Right ventricle myocardium superior (tissue), 1 donor: Measurements from ENCODE around the gene ZNF662. TPM values are rescaled to one million over a fixed set of nuclear protein-coding genes. Genes with fewer than 3 reads are reported as not detected.
A peak's percentile ranks its signal among the peaks of the same experiment; 100 is the strongest.
"Not testable (repeated sequence)": the region's sequence is repeated elsewhere in the genome, so short reads cannot be mapped to it uniquely, and the experiment has no call there.

Experiments
- ATAC-seq: fragments of 200-7000 bp; cut with Tn5 transposase; one replicate; pipeline ENCODE4 v1.9.1; 2020; ENCODE audit warnings: mild to moderate bottlenecking; ENCODE audit not compliant: poor library complexity
- DNase-seq: peaks from one replicate; pipeline ENCODE4 v3.0.0-alpha.2; 2020
- intact Hi-C: fragments of 100-400 bp; cut with DNase I; formaldehyde crosslinking; loops from one replicate; pipeline ENCODE4 v1.11.2; 2022
- total RNA-seq: library from RNA; stranded (reverse); fragmentation: NEBNext Ultra II Directional; extraction: Animal tissue kit (Norgen Biotek cat#: 25700); gene quantifications from one replicate; pipeline ENCODE4 v1.2.1, GENCODE V29; 2021
- donor health status: DM: no; HTN: yes; CAD: no; lungs with severe emphysema.

Gene ZNF662
- total RNA-seq, 1 donor from 2014 or later: 3.3 TPM

GRCh38 chr3:42883251-42883930, 22.6 kb upstream of the ZNF662 start:
- intact Hi-C loops: loop anchor here (5.0 kb wide), 2 partner anchors 51 to 101 kb away; no protein-coding TSS in a partner anchor
- ATAC-seq, DNase-seq: not testable (repeated sequence)

GRCh38 chr3:42884324-42884723, 21.6 kb upstream of the ZNF662 start:
- no peak for ATAC-seq
- no peak for DNase-seq
- intact Hi-C loops: loop anchor here (5.0 kb wide), 2 partner anchors 52 to 102 kb away; no protein-coding TSS in a partner anchor

DNA sequence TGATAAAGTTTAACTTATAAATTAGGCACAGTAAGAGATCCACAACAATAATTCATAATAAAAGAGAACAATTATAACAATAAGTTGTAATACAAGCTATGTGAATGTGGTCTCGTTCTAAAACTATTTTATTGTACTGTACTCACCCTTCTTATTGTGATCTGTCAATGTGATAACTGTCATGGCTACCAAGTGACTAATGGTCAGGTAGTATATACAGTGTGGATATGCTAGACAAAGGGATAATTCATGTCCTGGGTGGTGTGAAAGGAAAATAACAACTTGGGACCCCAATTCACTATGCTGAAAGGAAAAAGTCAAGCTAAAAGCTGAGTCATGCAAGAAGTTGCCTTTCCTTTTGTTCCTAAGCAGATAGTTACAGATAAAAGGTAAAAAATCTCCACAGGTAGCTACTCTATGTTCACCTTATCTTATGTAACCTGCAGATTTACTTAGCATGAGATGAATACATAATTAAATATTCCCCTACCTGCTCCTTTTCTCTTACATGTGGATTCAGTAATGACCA, 19.6 kb upstream of the ZNF662 start:
- ATAC-seq: no peak
- intact Hi-C loops: no loop called here
- DNase-seq: no peak

DNA sequence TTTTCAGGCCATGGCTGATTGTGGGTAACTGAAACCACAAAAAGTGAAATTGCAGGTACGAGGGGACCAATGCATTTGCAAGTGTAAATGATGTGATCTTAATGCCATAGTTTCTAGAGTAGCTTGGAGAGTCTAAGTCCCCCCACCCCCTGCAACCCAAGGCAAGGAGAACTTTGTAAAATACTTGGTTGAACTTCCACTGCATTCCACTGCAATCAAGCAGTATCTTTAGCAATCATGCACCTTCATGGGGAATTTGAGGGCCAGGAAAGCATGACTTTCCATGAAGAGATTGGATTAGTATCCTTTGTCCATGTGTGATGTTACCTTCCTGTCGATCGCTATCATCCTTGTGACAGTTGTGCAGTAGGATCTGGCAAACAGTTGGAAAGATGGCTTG, 18.9 kb upstream of the ZNF662 start:
- ATAC-seq (no peak), DNase-seq (no peak)
- intact Hi-C loops: no loop called here

GRCh38 chr3:42891042-42891441, 14.9 kb upstream of the ZNF662 start:
- no peak for DNase-seq
- ATAC-seq: no peak
- intact Hi-C loops: no loop called here

DNA sequence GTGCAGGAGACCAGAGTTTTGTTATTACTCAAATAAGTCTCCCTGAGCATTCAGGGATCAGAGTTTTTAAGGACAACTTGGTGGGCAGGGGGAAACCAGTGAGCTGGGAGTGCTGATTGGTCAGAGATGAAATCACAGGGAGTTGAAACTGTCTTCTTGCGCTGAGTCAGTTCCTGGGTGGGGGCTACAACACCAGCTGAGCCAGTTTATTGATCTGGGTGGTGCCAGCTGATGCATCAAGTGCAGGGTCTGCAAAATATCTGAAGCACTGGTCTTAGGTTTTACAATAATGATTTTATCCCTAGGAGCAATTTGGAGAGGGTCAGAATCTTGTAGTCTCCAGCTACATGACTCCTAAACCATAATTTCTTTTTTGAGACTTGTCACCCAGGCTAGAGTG, 13.8 kb upstream of the ZNF662 start:
- intact Hi-C loops: no loop called here
- DNase-seq: no peak
- ATAC-seq: no peak

DNA sequence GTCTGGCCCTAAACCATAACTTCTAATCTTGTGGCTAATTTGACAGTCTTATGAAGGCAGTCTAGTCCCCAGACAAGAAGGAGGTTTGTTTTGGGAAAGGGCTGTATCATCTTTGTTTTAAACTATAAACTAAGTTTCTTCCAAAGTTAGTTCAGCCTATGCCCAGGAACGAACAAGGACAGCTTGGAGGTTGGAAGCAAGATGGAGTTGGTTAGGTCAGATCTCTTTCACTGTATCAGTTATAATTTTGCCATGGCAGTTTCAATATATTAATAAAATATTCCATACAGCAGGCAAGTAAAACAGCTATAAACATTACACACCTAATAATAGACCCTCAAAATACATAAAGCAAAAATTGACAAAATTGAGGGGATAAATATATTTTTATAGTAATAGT, 13.1 kb upstream of the ZNF662 start:
- intact Hi-C loops: no loop called here
- DNase-seq (no peak), ATAC-seq (no peak)

DNA sequence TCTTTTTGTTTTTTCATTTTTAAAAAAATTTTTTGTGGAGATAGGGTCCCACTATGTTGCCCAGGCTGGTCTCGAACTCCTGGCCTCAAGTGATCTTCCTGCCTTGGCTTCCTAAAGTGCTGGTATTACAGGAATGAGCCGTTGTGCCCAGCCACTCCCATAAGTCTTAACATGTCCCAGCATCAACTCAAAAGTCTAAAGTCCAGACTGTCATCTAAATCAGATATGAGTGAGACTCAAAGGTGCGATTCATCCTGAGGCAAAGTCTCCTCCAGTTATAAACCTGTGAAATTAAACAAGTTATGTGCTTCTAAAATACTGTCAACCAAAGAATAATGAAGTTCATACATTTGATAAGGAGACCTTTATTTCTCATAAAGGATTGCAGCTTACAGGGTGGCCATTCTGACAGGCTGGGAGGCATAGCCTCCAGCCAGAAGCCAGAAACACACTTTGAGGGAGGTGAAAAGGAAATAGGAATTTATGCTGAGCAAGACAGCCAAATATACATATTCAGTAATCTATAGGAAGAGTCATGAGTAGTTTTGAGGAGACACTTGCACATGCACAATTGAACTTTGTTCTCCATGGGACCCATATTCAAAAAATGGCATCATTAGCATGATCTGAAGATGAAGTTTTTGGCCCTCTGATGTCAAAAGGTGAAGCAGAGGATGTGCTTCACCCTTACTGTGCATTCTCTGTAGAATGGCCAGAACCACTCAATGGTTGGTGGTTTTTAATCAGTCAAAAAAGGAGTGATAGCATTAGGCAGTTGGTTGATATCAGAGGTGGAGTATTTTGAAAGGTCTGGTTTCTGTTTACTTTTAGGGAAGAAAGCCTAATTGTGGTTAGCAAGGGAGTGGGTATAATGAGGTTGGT, 11.0 kb upstream of the ZNF662 start:
- DNase-seq (no peak), ATAC-seq (no peak)
- intact Hi-C loops: no loop called here

DNA sequence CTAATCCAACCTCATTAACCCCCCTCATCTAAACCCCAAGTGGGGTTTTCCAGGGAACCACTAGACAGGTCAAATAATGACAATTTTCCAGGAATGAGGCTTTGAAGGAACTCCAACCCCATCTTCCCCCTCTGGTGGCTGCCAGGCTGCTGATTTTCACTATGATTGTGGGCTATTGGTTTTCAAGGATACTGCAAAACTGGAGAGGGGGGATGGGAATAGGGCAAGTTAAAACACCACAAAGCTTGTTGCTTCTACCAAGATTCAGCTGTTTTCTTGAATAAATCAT, 10.4 kb upstream of the ZNF662 start:
- ATAC-seq (no peak), DNase-seq (no peak)
- intact Hi-C loops: no loop called here

GRCh38 chr3:42898896-42899675, 6.9 kb upstream of the ZNF662 start:
- intact Hi-C loops: no loop called here
- ATAC-seq: no peak
- no peak for DNase-seq

DNA sequence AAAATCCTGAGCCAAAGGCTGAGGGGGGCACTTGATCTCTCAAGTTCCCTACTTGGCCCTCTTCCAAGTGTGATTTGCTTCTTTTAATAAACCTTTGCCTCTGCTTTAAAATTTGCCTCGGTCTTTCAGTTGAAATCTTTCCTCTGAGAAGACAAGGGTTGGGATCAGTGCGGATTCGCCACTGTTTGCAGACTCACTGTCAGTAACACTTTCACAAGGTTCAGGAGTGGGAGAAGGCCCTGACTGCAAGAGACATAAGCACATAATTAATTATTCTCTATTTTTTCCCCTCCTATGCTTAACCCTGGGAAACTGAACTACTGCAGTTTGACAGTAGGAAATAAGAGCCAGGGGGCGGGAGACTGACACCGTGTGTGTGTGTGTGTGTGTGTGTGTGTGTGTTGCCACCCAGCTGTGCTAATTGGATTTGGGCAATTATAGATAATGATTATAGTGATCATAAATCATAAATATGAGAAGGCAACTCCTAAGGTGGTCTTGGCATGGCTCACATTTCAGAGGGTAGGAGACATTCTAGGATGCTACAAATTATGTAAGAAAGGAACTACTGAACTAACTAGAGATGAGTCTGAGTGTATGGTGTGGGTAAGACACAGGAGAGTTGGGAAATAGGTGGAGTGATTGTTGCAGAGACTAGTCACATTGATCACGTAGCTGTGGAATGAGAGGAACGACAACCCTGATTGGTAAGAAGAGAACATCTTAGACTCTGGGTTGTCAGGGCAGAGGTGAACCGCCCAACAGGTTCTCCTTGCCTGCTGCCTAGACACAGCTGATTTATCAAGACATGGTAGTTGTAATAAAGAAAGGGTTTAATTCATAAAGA, 5.5 kb upstream of the ZNF662 start:
- ATAC-seq (no peak), DNase-seq (no peak)
- intact Hi-C loops: no loop called here

DNA sequence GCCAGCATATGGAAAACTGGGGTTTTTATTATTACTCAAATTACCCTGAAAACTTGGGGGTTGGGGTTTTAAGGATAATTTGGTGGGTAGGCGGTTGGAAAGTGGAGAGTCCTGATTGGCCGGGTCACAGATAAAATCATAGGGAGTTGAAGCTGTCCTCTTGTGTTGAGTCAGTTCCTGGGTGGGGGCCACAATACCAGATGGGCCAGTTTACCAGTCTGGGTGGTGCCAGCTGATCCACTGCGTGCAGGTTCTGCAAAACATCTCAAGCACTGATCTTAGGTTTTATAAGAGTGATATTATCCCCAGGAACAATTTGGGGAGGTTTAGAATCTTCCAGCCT, 4.9 kb upstream of the ZNF662 start:
- no peak for DNase-seq
- intact Hi-C loops: no loop called here
- ATAC-seq: no peak

- ATAC-seq (no peak), DNase-seq (no peak)
- intact Hi-C loops: no loop called here
Measured at GRCh38 chr3:42902257-42902656, 3.7 kb upstream of the ZNF662 start.

GRCh38 chr3:42904076-42904475, 1.9 kb upstream of the ZNF662 start:
- no peak for DNase-seq
- no peak for ATAC-seq
- intact Hi-C loops: no loop called here

DNA sequence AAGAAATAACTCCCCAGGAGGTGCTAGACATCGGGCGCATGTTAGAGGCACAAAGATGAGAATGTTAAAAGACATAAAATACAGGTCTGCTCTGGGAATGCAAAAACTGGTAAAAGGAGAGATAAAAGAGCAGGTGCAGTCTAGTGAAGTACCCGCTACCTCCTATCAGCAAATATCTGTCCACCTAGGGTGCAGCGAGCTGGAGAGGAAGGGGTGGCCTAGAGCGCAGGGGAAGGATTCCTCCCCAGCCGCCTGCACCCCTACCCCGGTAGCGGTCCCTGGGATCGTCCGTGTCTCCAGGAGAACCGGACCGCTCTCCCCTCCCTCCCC, 237 bp upstream of the ZNF662 start:
- intact Hi-C loops: no loop called here
- DNase-seq (no peak), ATAC-seq (no peak)

GRCh38 chr3:42906848-42907183, 874 bp downstream of the ZNF662 start:
- ATAC-seq: peak; percentile 28
- intact Hi-C loops: no loop called here
- no peak for DNase-seq

DNA sequence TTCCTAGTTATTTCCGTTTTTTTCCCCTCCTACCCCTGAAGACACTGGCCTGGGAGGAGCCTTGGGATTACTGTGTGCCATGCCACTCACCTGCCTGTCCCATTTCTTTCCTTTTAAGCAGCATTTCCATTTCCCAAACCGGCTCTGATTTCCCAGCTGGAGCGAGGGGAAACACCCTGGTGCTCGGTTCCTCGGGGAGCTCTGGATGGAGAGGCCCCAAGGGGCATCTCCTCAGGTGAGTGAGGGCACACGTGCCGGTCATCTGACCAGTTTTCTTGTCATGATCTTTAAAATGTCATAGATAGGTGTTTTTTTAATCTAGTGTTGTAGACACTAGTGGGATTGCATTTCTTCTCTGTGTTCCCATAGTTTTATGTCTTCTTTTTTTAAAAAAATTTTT, 2.7 kb downstream of the ZNF662 start:
- DNase-seq (no peak), ATAC-seq (no peak)
- intact Hi-C loops: no loop called here

- no peak for DNase-seq
Measured at GRCh38 chr3:42911551-42911950, 5.6 kb downstream of the ZNF662 start.

More at GRCh38 chr3:42911551-42911950, 5.6 kb downstream of the ZNF662 start:
- no peak for ATAC-seq
- intact Hi-C loops: no loop called here
